WTC11 (cell line): ENCODE data around the gene ARHGAP8. TPM values are rescaled to one million over a fixed set of nuclear protein-coding genes. Genes with fewer than 3 reads are reported as not detected.

Source experiments
- ATAC-seq: fragments of 200-7000 bp; cut with Tn5 transposase; 2 replicates; pipeline ENCODE4 v1.10.0; 2021; ENCODE audit warnings: mild to moderate bottlenecking, moderate library complexity
- CTCF ChIA-PET: fragments of 300-600 bp; sonication (Branson Sonifier 250); formaldehyde crosslinking; loops from one replicate; lab custom pipeline; 2021; ENCODE audit warnings: antibody characterized with exemption; lab: Charles Lee
- POLR2A ChIA-PET: fragments of 350-600 bp; sonication (Branson Sonifier 250); formaldehyde crosslinking; loops from one replicate; lab custom pipeline; 2021; ENCODE audit warnings: antibody characterized with exemption; lab: Charles Lee
- DNase-seq: peaks from one replicate; pipeline ENCODE4 v3.0.0; 2021; ENCODE audit warnings: low spot score
- H3K27ac Mint-ChIP-seq: 2 replicates; pipeline ENCODE4 v1.8.0; 2021; ENCODE audit warnings: mixed read lengths
- H3K27me3 Mint-ChIP-seq: 2 replicates; pipeline ENCODE4 v1.8.0; 2021; ENCODE audit warnings: low read depth, mild to moderate bottlenecking, moderate library complexity, mixed read lengths
- H3K36me3 Mint-ChIP-seq: 2 replicates; pipeline ENCODE4 v1.8.0; 2021; ENCODE audit warnings: mixed read lengths
- H3K4me1 Mint-ChIP-seq: 2 replicates; pipeline ENCODE4 v1.8.0; 2022; ENCODE audit warnings: mixed read lengths
- H3K4me3 Mint-ChIP-seq: 2 replicates; pipeline ENCODE4 v1.8.0; 2021; ENCODE audit warnings: mild to moderate bottlenecking, moderate library complexity, mixed read lengths
- H3K9me3 Mint-ChIP-seq: 2 replicates; pipeline ENCODE4 v1.8.0; 2021; ENCODE audit warnings: mixed read lengths
- AR ChIP-seq: fragments of 250-450 bp; sonication (Bioruptor Pico); IDR thresholded peaks from 2 replicates; pipeline ENCODE4 v1.9.0; 2021; ENCODE audit warnings: mild to moderate bottlenecking
- ATF3 ChIP-seq: sonication (generic); formaldehyde crosslinking; conservative IDR thresholded peaks from 2 replicates; pipeline ENCODE4 v1.8.1; 2022; ENCODE audit warnings: mild to moderate bottlenecking, missing genetic modification reagents
- CREB1 ChIP-seq: sonication (generic); formaldehyde crosslinking; IDR thresholded peaks from 2 replicates; pipeline ENCODE4 v1.8.0; 2023; ENCODE audit warnings: mild to moderate bottlenecking, missing genetic modification reagents
- CTCF ChIP-seq: fragments of 200-600 bp; IDR thresholded peaks from 2 replicates; pipeline ENCODE4 v1.8.0; 2022; ENCODE audit warnings: antibody characterized with exemption
- E2F4 ChIP-seq: sonication (generic); formaldehyde crosslinking; IDR thresholded peaks from 2 replicates; pipeline ENCODE4 v1.8.1; 2022; ENCODE audit warnings: low read depth, mild to moderate bottlenecking, moderate library complexity, missing genetic modification reagents, borderline replicate concordance
- FOXP1 ChIP-seq: sonication (generic); formaldehyde crosslinking; IDR thresholded peaks from 2 replicates; pipeline ENCODE4 v1.8.0; 2022; ENCODE audit warnings: missing genetic modification reagents, mild to moderate bottlenecking, moderate library complexity, borderline replicate concordance
- GTF2I ChIP-seq: fragments of 250-450 bp; sonication (Bioruptor Pico); conservative IDR thresholded peaks from 2 replicates; pipeline ENCODE4 v1.4.0; 2021; ENCODE audit warnings: mild to moderate bottlenecking
- HMGA2 ChIP-seq: fragments of 250-450 bp; sonication (Bioruptor Pico); IDR thresholded peaks from 2 replicates; pipeline ENCODE4 v1.4.0; 2021; ENCODE audit warnings: mild to moderate bottlenecking, moderate library complexity
- HMGXB4 ChIP-seq: sonication (generic); formaldehyde crosslinking; IDR thresholded peaks from 2 replicates; pipeline ENCODE4 v1.8.1; 2023; ENCODE audit warnings: mild to moderate bottlenecking, moderate library complexity, missing genetic modification reagents
- MXD4 ChIP-seq: fragments of 250-450 bp; sonication (Bioruptor Pico); IDR thresholded peaks from 2 replicates; pipeline ENCODE4 v1.8.0; 2021; ENCODE audit warnings: mild to moderate bottlenecking, moderate library complexity, borderline replicate concordance
- SMAD3 ChIP-seq: sonication (generic); formaldehyde crosslinking; IDR thresholded peaks from 2 replicates; pipeline ENCODE4 v1.8.0; 2022; ENCODE audit warnings: missing genetic modification reagents, mild to moderate bottlenecking, borderline replicate concordance
- SOX15 ChIP-seq: fragments of 250-450 bp; sonication (Bioruptor Pico); IDR thresholded peaks from 2 replicates; pipeline ENCODE4 v1.9.0; 2021; ENCODE audit warnings: mild to moderate bottlenecking
- TCF7 ChIP-seq: sonication (generic); formaldehyde crosslinking; IDR thresholded peaks from 2 replicates; pipeline ENCODE4 v1.8.0; 2022; ENCODE audit warnings: mild to moderate bottlenecking, low read depth, missing genetic modification reagents, moderate library complexity
- TEAD4 ChIP-seq: sonication (generic); formaldehyde crosslinking; IDR thresholded peaks from 2 replicates; pipeline ENCODE4 v1.8.0; 2022; ENCODE audit warnings: mild to moderate bottlenecking, missing genetic modification reagents
- USF1 ChIP-seq: sonication (generic); formaldehyde crosslinking; IDR thresholded peaks from 2 replicates; pipeline ENCODE4 v1.8.0; 2022; ENCODE audit warnings: mild to moderate bottlenecking, missing genetic modification reagents
- ZNF232 ChIP-seq: sonication (generic); formaldehyde crosslinking; IDR thresholded peaks from 2 replicates; pipeline ENCODE4 v1.8.0; 2022; ENCODE audit warnings: mild to moderate bottlenecking, missing genetic modification reagents
- ZNF416 ChIP-seq: fragments of 250-450 bp; sonication (Bioruptor Pico); IDR thresholded peaks from 2 replicates; pipeline ENCODE4 v1.9.0; 2021; ENCODE audit warnings: mild to moderate bottlenecking, inconsistent platforms
- ZNF423 ChIP-seq: fragments of 250-450 bp; sonication (Bioruptor Pico); IDR thresholded peaks from 2 replicates; pipeline ENCODE4 v2.1.2; 2022; ENCODE audit warnings: mild to moderate bottlenecking, moderate library complexity
- ZSCAN18 ChIP-seq: fragments of 250-450 bp; sonication (Bioruptor Pico); IDR thresholded peaks from 2 replicates; pipeline ENCODE4 v2.1.2; 2022; ENCODE audit warnings: mild to moderate bottlenecking, moderate library complexity
- total RNA-seq: library from RNA; stranded (reverse); gene quantifications from 3 replicates; pipeline ENCODE4 v1.2.3, GENCODE V29; 2021

Gene ARHGAP8
- total RNA-seq, 1 experiment from 2014 or later, result 61.4 TPM

- ChIA-PET POLR2A (no interaction called here), CTCF (interaction anchor here (1.2 kb wide), 1 partner anchor 10 kb away, joined by 4 read pairs; no protein-coding TSS in a partner anchor)
- ATAC-seq, result no peak
- peaks cover 18% of the 10 kb centered on the region for H3K27me3 Mint-ChIP-seq
- no peak for DNase-seq
- H3K36me3 Mint-ChIP-seq, result no peaks in the 10 kb centered on the region
- no peak overlapping the region for H3K27ac Mint-ChIP-seq
- no peaks in the 10 kb centered on the region for H3K9me3 Mint-ChIP-seq
- TF ChIP-seq AR, result no peak
- TF ChIP-seq ZNF423 (CRISPR knock-in tag), result no peak
- TF ChIP-seq TCF7 (CRISPR knock-in tag), result no peak
- no peak for TF ChIP-seq CREB1 (CRISPR knock-in tag)
- no peak for TF ChIP-seq ATF3 (CRISPR knock-in tag)
- no peak for TF ChIP-seq ZSCAN18 (CRISPR knock-in tag)
- no peak for TF ChIP-seq FOXP1 (CRISPR knock-in tag)
- TF ChIP-seq SOX15 (CRISPR knock-in tag), result no peak
- no peak for TF ChIP-seq TEAD4 (CRISPR knock-in tag)
- no peak for TF ChIP-seq GTF2I (CRISPR knock-in tag)
- no peak for TF ChIP-seq SMAD3
- no peak for TF ChIP-seq USF1 (CRISPR knock-in tag)
- no peak for TF ChIP-seq HMGA2 (CRISPR knock-in tag)
- no peak for TF ChIP-seq E2F4 (CRISPR knock-in tag)
- no peak for TF ChIP-seq ZNF416
- TF ChIP-seq HMGXB4 (CRISPR knock-in tag), result no peak
- TF ChIP-seq ZNF232 (CRISPR knock-in tag), result no peak
- TF ChIP-seq CTCF, result no peak
- no peak for TF ChIP-seq MXD4 (CRISPR knock-in tag)
- TF ChIP-seq, all 79 proteins: peak for 0
- H3K4me1 Mint-ChIP-seq, result peaks cover 18% of the 10 kb centered on the region
- no peak overlapping the region for H3K4me3 Mint-ChIP-seq
Measured at GRCh38 chr22:44706488-44706887, 45.9 kb upstream of the ARHGAP8 start.
